HG03558 (cell line): ENCODE measurements around the gene HDAC6.
"Not testable (repeated sequence)": the region's sequence is repeated elsewhere in the genome, so short reads cannot be mapped to it uniquely, and the experiment has no call there.

ENCODE experiments used
- ATAC-seq: cut with Tn5 transposase; IDR thresholded peaks from one replicate; pipeline ENCODE4 v1.9.1; 2021; ENCODE audit warnings: moderate number of reproducible peaks; ENCODE audit not compliant: unreplicated experiment; ENCODE audit errors: extremely low read depth

HDAC6 gene

GRCh38 chrX:48818866-48819265, 17.0 kb downstream of the HDAC6 start:
- no peak for ATAC-seq

GRCh38 chrX:48819394-48819793, 17.5 kb downstream of the HDAC6 start:
- ATAC-seq = not testable (repeated sequence)

GRCh38 chrX:48823053-48823452, 21.2 kb downstream of the HDAC6 start:
- ATAC-seq = no peak

GRCh38 chrX:48824066-48824465, 22.2 kb downstream of the HDAC6 start:
- ATAC-seq = no peak

GRCh38 chrX:48826135-48826875, 24.4 kb downstream of the HDAC6 start, which contains the start of gene ERAS:
TSS of gene ERAS (plus strand) at chrX:48826513. CDS start at chrX:48829124, 2,611 bp downstream.
- ATAC-seq = no peak

- no peak for ATAC-seq
Observed at GRCh38 chrX:48826876-48827653, 25.2 kb downstream of the HDAC6 start.

- no peak for ATAC-seq
Observed at GRCh38 chrX:48827654-48827968, 25.7 kb downstream of the HDAC6 start.

- no peak for ATAC-seq
Observed at GRCh38 chrX:48829016-48829735, 27.3 kb downstream of the HDAC6 start.

GRCh38 chrX:48831136-48831908, 29.5 kb downstream of the HDAC6 start:
- ATAC-seq = no peak

- ATAC-seq = no peak
Observed at GRCh38 chrX:48831909-48832291, 30.0 kb downstream of the HDAC6 start.

GRCh38 chrX:48833542-48834138, 31.8 kb downstream of the HDAC6 start:
- no peak for ATAC-seq

- ATAC-seq = no peak
Observed at GRCh38 chrX:48834383-48834709, 32.5 kb downstream of the HDAC6 start.

- no peak for ATAC-seq
Observed at GRCh38 chrX:48835524-48836329, 33.9 kb downstream of the HDAC6 start, which contains the start of gene PCSK1N. TSS of gene PCSK1N (minus strand) at chrX:48835610. CDS start at chrX:48835532, 78 bp downstream.

GRCh38 chrX:48839686-48840085, 37.8 kb downstream of the HDAC6 start:
- no peak for ATAC-seq

GRCh38 chrX:48848847-48849246, 47.0 kb downstream of the HDAC6 start:
- no peak for ATAC-seq

GRCh38 chrX:48852857-48853256, 51.0 kb downstream of the HDAC6 start:
- no peak for ATAC-seq

- not testable (repeated sequence) for ATAC-seq
Observed at GRCh38 chrX:48853494-48853893, 51.6 kb downstream of the HDAC6 start.

- not testable (repeated sequence) for ATAC-seq
Observed at GRCh38 chrX:48854121-48854804, 52.4 kb downstream of the HDAC6 start.

- no peak for ATAC-seq
Observed at GRCh38 chrX:48854898-48855297, 53.0 kb downstream of the HDAC6 start.
